Measurements from ENCODE around the gene OR10H3. TPM values are rescaled to one million over a fixed set of nuclear protein-coding genes. Genes with fewer than 3 reads are reported as not detected.
A peak's percentile ranks its signal among the peaks of the same experiment; 100 is the strongest.

Gene OR10H3
- not detected for total RNA-seq

DNA sequence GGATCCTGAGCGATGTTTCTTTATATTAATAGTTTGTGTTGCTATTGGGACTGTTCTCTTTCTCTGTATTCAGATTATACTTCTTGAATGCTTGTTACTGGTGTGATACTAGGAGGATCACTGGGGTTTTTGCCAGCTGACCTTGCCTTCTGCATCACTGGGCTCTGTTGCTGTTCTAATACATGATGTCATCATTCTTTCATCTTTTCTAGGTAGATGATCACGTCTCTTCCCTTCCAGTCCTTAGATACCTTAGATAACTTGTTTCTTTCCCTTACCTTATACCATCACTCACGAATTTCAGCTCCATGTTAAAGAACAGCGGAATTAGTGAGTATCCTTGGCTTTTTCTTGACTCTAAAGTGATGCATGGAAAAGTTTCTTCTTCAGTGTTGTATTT is at the start of gene OR10H3:
Gene OR10H3 (plus strand): TSS at position 264 of the 400 bp plus-strand sequence. CDS start 3,408 bp downstream, outside the sequence.
- intact Hi-C loops (cut with DNase I; ENCODE audit: low total_unique reads), result no loop called here
- Histone ChIP-seq H3K9me3 (no peaks in the 10 kb centered on the region), H3K27ac (no peak within 1 kb of the TSS), H3K4me3 (no peak within 1 kb of the TSS), H3K36me3 (no peaks in the 10 kb centered on the region), H3K27me3 (no peaks in the 10 kb centered on the region), H3K4me1 (no peaks in the 10 kb centered on the region)
- TF ChIP-seq, protein P1, sequence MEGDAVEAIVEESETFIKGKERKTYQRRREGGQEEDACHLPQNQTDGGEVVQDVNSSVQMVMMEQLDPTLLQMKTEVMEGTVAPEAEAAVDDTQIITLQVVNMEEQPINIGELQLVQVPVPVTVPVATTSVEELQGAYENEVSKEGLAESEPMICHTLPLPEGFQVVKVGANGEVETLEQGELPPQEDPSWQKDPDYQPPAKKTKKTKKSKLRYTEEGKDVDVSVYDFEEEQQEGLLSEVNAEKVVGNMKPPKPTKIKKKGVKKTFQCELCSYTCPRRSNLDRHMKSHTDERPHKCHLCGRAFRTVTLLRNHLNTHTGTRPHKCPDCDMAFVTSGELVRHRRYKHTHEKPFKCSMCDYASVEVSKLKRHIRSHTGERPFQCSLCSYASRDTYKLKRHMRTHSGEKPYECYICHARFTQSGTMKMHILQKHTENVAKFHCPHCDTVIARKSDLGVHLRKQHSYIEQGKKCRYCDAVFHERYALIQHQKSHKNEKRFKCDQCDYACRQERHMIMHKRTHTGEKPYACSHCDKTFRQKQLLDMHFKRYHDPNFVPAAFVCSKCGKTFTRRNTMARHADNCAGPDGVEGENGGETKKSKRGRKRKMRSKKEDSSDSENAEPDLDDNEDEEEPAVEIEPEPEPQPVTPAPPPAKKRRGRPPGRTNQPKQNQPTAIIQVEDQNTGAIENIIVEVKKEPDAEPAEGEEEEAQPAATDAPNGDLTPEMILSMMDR (IDR thresholded peaks at IDR 0.05), result no peak
- no peak for TF ChIP-seq POLR2A (IDR thresholded peaks at IDR 0.05)
- DNase-seq, result no peak

DNA sequence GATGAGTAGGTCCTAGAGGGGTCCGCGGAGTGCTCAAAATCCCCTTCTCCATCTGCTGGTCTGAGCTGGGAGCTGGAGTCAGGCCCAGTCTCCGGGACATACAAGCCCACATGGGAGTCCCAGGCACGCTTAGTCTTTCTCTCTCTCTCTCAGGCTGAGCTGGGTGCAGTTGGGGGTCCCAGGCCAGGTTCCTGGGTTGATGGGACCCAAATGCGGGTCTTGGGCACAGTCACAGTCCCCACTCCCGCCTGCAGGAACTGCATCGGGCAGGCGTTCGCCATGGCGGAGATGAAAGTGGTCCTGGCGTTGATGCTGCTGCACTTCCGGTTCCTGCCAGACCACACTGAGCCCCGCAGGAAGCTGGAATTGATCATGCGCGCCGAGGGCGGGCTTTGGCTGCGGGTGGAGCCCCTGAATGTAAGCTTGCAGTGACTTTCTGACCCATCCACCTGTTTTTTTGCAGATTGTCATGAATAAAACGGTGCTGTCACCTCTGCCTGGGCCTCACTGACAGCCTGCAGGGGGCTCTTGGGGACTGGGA is 41.1 kb upstream of the OR10H3 start:
- DNase-seq, result no peak
- TF ChIP-seq POLR2A (IDR thresholded peaks at IDR 0.05), result no peak
- TF ChIP-seq, protein P1 (IDR thresholded peaks at IDR 0.05), result no peak
- Histone ChIP-seq H3K27ac (no peak overlapping the region), H3K36me3 (no peaks in the 10 kb centered on the region), H3K9me3 (peaks cover 0 to 4% of the 10 kb centered on the region in 2 donors), H3K27me3 (no peaks in the 10 kb centered on the region), H3K4me3 (no peak overlapping the region), H3K4me1 (no peaks in the 10 kb centered on the region)
- intact Hi-C loops (cut with DNase I; ENCODE audit: low total_unique reads), result no loop called here

GRCh38 chr19:15701757-15702533 is 35.8 kb upstream of the OR10H3 start:
- H3K36me3 ChIP-seq, result no peaks in the 10 kb centered on the region
- H3K27me3 ChIP-seq, result no peaks in the 10 kb centered on the region
- H3K27ac ChIP-seq, result no peak overlapping the region
- no peak for TF ChIP-seq POLR2A (IDR thresholded peaks at IDR 0.05)
- TF ChIP-seq, protein P1 (IDR thresholded peaks at IDR 0.05), result no peak
- no peak overlapping the region for H3K4me3 ChIP-seq
- no peaks in the 10 kb centered on the region for H3K9me3 ChIP-seq
- no peak for DNase-seq
- H3K4me1 ChIP-seq, result no peaks in the 10 kb centered on the region
- intact Hi-C loops (cut with DNase I; ENCODE audit: low total_unique reads), result no loop called here

GRCh38 chr19:15702534-15702930 is 35.3 kb upstream of the OR10H3 start:
- peak; percentile 60 to 67 for DNase-seq
- no peaks in the 10 kb centered on the region for H3K9me3 ChIP-seq
- H3K36me3 ChIP-seq, result no peaks in the 10 kb centered on the region
- H3K27ac ChIP-seq, result no peak overlapping the region
- intact Hi-C loops (cut with DNase I; ENCODE audit: low total_unique reads), result no loop called here
- H3K4me1 ChIP-seq, result no peaks in the 10 kb centered on the region
- no peak for TF ChIP-seq POLR2A (IDR thresholded peaks at IDR 0.05)
- TF ChIP-seq, protein P1 (IDR thresholded peaks at IDR 0.05), result no peak
- H3K27me3 ChIP-seq, result no peaks in the 10 kb centered on the region
- no peak overlapping the region for H3K4me3 ChIP-seq

DNA sequence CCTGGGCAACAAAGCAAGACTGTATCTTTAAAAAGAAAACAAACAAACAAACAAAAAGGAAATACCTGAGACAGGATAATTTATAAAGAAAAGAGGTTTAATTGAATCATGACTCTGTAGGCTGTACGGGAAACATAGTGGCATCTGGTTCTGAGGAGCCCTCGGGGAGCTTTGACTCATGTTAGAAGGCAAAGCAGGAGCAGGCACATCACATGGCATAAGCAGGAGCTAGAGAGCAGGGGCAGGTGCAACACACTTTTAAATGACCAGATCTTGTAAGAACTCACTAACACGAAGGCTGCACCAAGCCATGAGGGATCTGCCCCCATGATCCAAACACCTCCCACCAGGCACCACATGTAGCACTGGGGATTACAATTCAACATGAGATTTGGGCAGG is 23.1 kb upstream of the OR10H3 start:
- TF ChIP-seq, protein P1 (IDR thresholded peaks at IDR 0.05), result no peak
- no peak for TF ChIP-seq POLR2A (IDR thresholded peaks at IDR 0.05)
- Histone ChIP-seq H3K27ac (no peak overlapping the region), H3K4me1 (no peaks in the 10 kb centered on the region), H3K36me3 (no peaks in the 10 kb centered on the region), H3K27me3 (no peaks in the 10 kb centered on the region), H3K9me3 (no peaks in the 10 kb centered on the region), H3K4me3 (no peak overlapping the region)
- DNase-seq, result no peak
- intact Hi-C loops (cut with DNase I; ENCODE audit: low total_unique reads), result no loop called here

Data from uterus (tissue), 4 donors.